Measurements from ENCODE around the gene CACNA1I. TPM values are rescaled to one million over a fixed set of nuclear protein-coding genes. Genes with fewer than 3 reads are reported as not detected.

The CACNA1I gene
- total and polyA plus RNA-seq, 9 donors, result 0.02 to 0.23 (median 0.09) TPM; not detected in 1

- intact Hi-C loops (cut with DNase I), result no loop called here
- DNase-seq, result no peak
- no peaks in the 10 kb centered on the region for H3K27me3 ChIP-seq
- H3K4me3 ChIP-seq, result no peak overlapping the region
- no peaks in the 10 kb centered on the region for H3K36me3 ChIP-seq
- TF ChIP-seq CTCF (IDR thresholded peaks at IDR 0.05) (no peak), EP300 (IDR thresholded peaks at IDR 0.05) (no peak), POLR2A (IDR thresholded peaks at IDR 0.05) (no peak)
- H3K9me3 ChIP-seq, result no peaks in the 10 kb centered on the region
- no peak overlapping the region for H3K27ac ChIP-seq
- 75 to 85% (median 80%) methylated on average over 8 of the region's 8 CpGs for WGBS, 3 donors
- H3K4me1 ChIP-seq (ENCODE audit: insufficient read depth), result peaks cover 5% of the 10 kb centered on the region
Observed at GRCh38 chr22:39703091-39703490, 132.5 kb downstream of the CACNA1I start.

GRCh38 chr22:39703928-39704639 lies 133.5 kb downstream of the CACNA1I start:
- no peak overlapping the region for H3K27ac ChIP-seq
- WGBS, 3 donors, result 8 to 16% (median 12%) methylated on average over 17 of the region's 17 CpGs
- H3K27me3 ChIP-seq, result no peaks in the 10 kb centered on the region
- no peaks in the 10 kb centered on the region for H3K36me3 ChIP-seq
- DNase-seq, result peak in 3 of 5 donors; percentile 28 to 68 (median 42)
- intact Hi-C loops (cut with DNase I), result no loop called here
- no peaks in the 10 kb centered on the region for H3K9me3 ChIP-seq
- TF ChIP-seq CTCF (IDR thresholded peaks at IDR 0.05), result no peak
- no peak for TF ChIP-seq EP300 (IDR thresholded peaks at IDR 0.05)
- no peak for TF ChIP-seq POLR2A (IDR thresholded peaks at IDR 0.05)
- no peak overlapping the region for H3K4me3 ChIP-seq
- H3K4me1 ChIP-seq (ENCODE audit: insufficient read depth), result peaks cover 5% of the 10 kb centered on the region

GRCh38 chr22:39705386-39705785 lies 134.8 kb downstream of the CACNA1I start:
- no peaks in the 10 kb centered on the region for H3K27me3 ChIP-seq
- H3K9me3 ChIP-seq, result no peaks in the 10 kb centered on the region
- TF ChIP-seq EP300 (IDR thresholded peaks at IDR 0.05), result no peak
- TF ChIP-seq POLR2A (IDR thresholded peaks at IDR 0.05), result no peak
- TF ChIP-seq CTCF (IDR thresholded peaks at IDR 0.05), result no peak
- no peak overlapping the region for H3K27ac ChIP-seq
- 92 to 94% (median 93%) methylated on average over 12 of the region's 12 CpGs for WGBS, 3 donors
- no peaks in the 10 kb centered on the region for H3K36me3 ChIP-seq
- no peak for DNase-seq
- H3K4me1 ChIP-seq (ENCODE audit: insufficient read depth), result peaks cover 5% of the 10 kb centered on the region
- intact Hi-C loops (cut with DNase I), result no loop called here
- H3K4me3 ChIP-seq, result no peak overlapping the region

GRCh38 chr22:39706376-39707140 lies 136.0 kb downstream of the CACNA1I start:
- TF ChIP-seq CTCF (IDR thresholded peaks at IDR 0.05) (no peak), POLR2A (IDR thresholded peaks at IDR 0.05) (no peak), EP300 (IDR thresholded peaks at IDR 0.05) (no peak)
- DNase-seq, result no peak
- Histone ChIP-seq H3K4me1 (ENCODE audit: insufficient read depth) (peaks cover 5% of the 10 kb centered on the region), H3K4me3 (no peak overlapping the region), H3K27me3 (no peaks in the 10 kb centered on the region), H3K36me3 (no peaks in the 10 kb centered on the region), H3K27ac (no peak overlapping the region), H3K9me3 (no peaks in the 10 kb centered on the region)
- WGBS, 3 donors, result 87 to 91% (median 91%) methylated on average over 27 of the region's 27 CpGs
- intact Hi-C loops (cut with DNase I), result no loop called here
